ENCODE data around the gene GOSR2. TPM values are rescaled to one million over a fixed set of nuclear protein-coding genes. Genes with fewer than 3 reads are reported as not detected.

Gene GOSR2
- total and polyA plus RNA-seq, 9 of the 15 experiments (the other 6 are each of a cell fraction or from before 2014, with no cell fraction given): 32.7 to 96.3 (median 48.9) TPM

DNA sequence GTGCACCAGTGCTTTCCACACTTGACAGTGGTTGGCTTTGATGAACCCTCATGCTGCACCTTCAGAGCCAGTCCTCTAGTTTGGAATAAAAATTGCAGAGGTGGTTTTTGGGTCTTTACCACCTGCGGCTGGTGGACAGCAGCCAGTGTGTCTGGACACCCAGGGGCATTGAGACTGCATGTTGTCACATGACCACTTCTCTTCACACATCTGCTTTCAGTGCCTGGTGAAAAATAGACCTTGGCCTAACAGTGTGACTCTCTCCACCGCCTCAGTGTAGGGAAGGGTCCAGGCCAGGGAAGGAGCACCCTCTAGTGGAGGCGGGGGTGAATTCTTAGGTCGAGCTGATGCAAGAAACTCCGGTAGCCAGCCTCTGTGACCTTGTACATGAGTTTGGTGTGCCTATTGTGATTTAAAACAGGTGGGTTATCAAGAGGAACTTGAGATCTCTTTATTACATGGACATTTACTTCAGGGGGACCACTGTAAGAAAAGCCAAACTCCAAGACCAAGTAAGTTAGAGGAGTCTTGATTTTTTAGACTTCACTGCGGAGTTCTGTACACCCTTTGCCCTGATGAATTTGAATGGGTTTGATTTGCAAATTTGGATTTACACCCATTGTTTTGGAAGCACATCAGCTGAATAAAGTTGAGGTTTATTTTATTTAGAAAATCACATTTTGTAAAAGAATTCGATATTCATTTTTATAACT is 17.9 kb downstream of the GOSR2 start (continued):
- TF ChIP-seq STAT5B (CRISPR knock-in tag; IDR thresholded peaks at IDR 0.05) (no peak), NCOR1 (IDR thresholded peaks at IDR 0.05) (no peak), SUPT5H (IDR thresholded peaks at IDR 0.05) (0 out of 2 replicates have a peak, but pooled peaks have one; percentile 37), ZBTB7A (IDR thresholded peaks at IDR 0.05; ENCODE audit: borderline replicate concordance, control insufficient read depth, low read depth, low read length) (no peak), ZNF766 (CRISPR knock-in tag; conservative IDR thresholded peaks at IDR 0.05) (no peak), SMAD2 (IDR thresholded peaks at IDR 0.05; ENCODE audit: low read depth, low read length) (no peak), BRF1 (IDR thresholded peaks at IDR 0.05; ENCODE audit: borderline replicate concordance, extremely low read depth, insufficient read length) (no peak), ERF (CRISPR knock-in tag; IDR thresholded peaks at IDR 0.05) (no peak), ZNF212 (CRISPR knock-in tag; IDR thresholded peaks at IDR 0.05) (no peak), GATAD2A (IDR thresholded peaks at IDR 0.05) (no peak), IFI16 (CRISPR knock-in tag; IDR thresholded peaks at IDR 0.05) (no peak), RBBP5 (IDR thresholded peaks at IDR 0.05; ENCODE audit: borderline replicate concordance, insufficient read depth, low read length, poor library complexity, severe bottlenecking) (no peak), XRCC5 (IDR thresholded peaks at IDR 0.05; ENCODE audit: low read depth, low read length) (peak; percentile 82; the same call in 1 of the 2 replicates), TAL1 (IDR thresholded peaks at IDR 0.05) (no peak), STAT5A (IDR thresholded peaks at IDR 0.05; ENCODE audit: borderline replicate concordance, low read length) (no peak), ZNF384 (IDR thresholded peaks at IDR 0.05; ENCODE audit: low read depth, low read length) (no peak), RBM39 (optimal IDR thresholded peaks at IDR 0.05; ENCODE audit: low read depth, low read length) (no peak), DLX4 (CRISPR knock-in tag; IDR thresholded peaks at IDR 0.05) (no peak), RNF2 (IDR thresholded peaks at IDR 0.05) (no peak), POLR3G (IDR thresholded peaks at IDR 0.05; ENCODE audit: extremely low read depth, insufficient read length, insufficient replicate concordance) (no peak)
- TF ChIP-seq, protein P1, sequence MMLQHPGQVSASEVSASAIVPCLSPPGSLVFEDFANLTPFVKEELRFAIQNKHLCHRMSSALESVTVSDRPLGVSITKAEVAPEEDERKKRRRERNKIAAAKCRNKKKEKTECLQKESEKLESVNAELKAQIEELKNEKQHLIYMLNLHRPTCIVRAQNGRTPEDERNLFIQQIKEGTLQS (IDR thresholded peaks at IDR 0.05): peak; percentile 78
- TF ChIP-seq, protein P1 (CRISPR knock-in tag; conservative IDR thresholded peaks at IDR 0.05): peak; percentile 65; the same call in 1 of the 2 replicates
- TF ChIP-seq, protein P2, sequence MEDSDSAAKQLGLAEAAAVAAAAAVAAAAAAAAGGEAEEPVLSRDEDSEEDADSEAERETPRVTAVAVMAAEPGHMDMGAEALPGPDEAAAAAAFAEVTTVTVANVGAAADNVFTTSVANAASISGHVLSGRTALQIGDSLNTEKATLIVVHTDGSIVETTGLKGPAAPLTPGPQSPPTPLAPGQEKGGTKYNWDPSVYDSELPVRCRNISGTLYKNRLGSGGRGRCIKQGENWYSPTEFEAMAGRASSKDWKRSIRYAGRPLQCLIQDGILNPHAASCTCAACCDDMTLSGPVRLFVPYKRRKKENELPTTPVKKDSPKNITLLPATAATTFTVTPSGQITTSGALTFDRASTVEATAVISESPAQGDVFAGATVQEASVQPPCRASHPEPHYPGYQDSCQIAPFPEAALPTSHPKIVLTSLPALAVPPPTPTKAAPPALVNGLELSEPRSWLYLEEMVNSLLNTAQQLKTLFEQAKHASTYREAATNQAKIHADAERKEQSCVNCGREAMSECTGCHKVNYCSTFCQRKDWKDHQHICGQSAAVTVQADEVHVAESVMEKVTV (CRISPR knock-in tag; IDR thresholded peaks at IDR 0.05): peak; percentile 86
- TF ChIP-seq, protein P3, sequence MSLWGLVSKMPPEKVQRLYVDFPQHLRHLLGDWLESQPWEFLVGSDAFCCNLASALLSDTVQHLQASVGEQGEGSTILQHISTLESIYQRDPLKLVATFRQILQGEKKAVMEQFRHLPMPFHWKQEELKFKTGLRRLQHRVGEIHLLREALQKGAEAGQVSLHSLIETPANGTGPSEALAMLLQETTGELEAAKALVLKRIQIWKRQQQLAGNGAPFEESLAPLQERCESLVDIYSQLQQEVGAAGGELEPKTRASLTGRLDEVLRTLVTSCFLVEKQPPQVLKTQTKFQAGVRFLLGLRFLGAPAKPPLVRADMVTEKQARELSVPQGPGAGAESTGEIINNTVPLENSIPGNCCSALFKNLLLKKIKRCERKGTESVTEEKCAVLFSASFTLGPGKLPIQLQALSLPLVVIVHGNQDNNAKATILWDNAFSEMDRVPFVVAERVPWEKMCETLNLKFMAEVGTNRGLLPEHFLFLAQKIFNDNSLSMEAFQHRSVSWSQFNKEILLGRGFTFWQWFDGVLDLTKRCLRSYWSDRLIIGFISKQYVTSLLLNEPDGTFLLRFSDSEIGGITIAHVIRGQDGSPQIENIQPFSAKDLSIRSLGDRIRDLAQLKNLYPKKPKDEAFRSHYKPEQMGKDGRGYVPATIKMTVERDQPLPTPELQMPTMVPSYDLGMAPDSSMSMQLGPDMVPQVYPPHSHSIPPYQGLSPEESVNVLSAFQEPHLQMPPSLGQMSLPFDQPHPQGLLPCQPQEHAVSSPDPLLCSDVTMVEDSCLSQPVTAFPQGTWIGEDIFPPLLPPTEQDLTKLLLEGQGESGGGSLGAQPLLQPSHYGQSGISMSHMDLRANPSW (CRISPR knock-in tag; IDR thresholded peaks at IDR 0.05): no peak
